Thyroid gland (tissue), 4 donors: ENCODE measurements around the gene MYL10.

Experiments
- CTCF ChIP-seq, 6 experiments: fragments of 200-600 bp in 3 of 6; fragments of 450-650 bp in 3 of 6; sonication (generic) in 3 of 6; IDR thresholded peaks; one replicate each; pipeline ENCODE4 v1.5.1; 2016 to 2019; ENCODE audit warnings: antibody characterized with exemption in 6 of 6, mild to moderate bottlenecking in 2 of 6, inconsistent platforms in 1 of 6, moderate library complexity in 1 of 6
- POLR2A ChIP-seq, 2 donors: fragments of 450-650 bp; IDR thresholded peaks; one replicate each; pipeline ENCODE4 v1.6.1; 2017; ENCODE audit warnings: antibody characterized with exemption in 2 of 2, mild to moderate bottlenecking in 2 of 2, moderate library complexity in 1 of 2

DNA sequence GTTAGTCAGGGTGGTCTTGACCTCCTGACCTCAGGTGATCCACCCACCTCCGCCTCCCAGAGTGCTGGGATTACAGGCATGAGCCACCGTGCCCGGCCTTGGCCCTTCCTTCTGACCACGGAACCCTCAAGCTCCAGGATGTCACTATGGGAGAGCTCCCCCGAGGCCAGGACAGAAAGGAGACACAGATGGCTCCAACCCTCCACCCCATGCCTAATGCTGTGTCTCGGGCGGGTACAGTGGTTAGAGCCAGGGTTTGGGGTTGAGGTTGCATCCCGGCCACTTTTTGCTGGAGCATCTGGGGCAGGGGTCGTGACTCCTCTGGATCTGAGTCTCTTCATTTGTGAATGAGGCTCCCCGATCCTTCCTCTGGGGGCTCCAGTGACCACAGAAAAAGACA, 8.1 kb downstream of the MYL10 start:
- TF ChIP-seq POLR2A (IDR thresholded peaks at IDR 0.05): no peak
- no peak for TF ChIP-seq CTCF (IDR thresholded peaks at IDR 0.05)
